ENCODE results near the gene SNX22.

- TF ChIP-seq CTCF (IDR thresholded peaks at IDR 0.05; ENCODE audit: poor library complexity) (no peak), EZH2 (IDR thresholded peaks at IDR 0.05; ENCODE audit: borderline replicate concordance) (no peak)
Measured at GRCh38 chr15:64105113-64105704, 46.3 kb upstream of the SNX22 start.
